H1 (cell line): ENCODE measurements around the gene TOM1L2. TPM values are rescaled to one million over a fixed set of nuclear protein-coding genes. Genes with fewer than 3 reads are reported as not detected.

ENCODE experiments used
- CTCF ChIA-PET: fragments of 300-600 bp; sonication (Branson Sonifier 250); formaldehyde crosslinking; loops from one replicate; lab custom pipeline; 2021; ENCODE audit not compliant: partially characterized antibody; lab: Charles Lee
- POLR2A ChIA-PET: fragments of 300-600 bp; sonication (Branson Sonifier 250); formaldehyde crosslinking; loops from one replicate; lab custom pipeline; 2021; ENCODE audit warnings: inconsistent platforms; ENCODE audit not compliant: partially characterized antibody; lab: Charles Lee
- DNase-seq, 2 experiments: peaks; one replicate each; pipeline versions ENCODE4 v3.0.0 to v3.0.0-alpha.2; 2010 to 2022; ENCODE audit warnings: low spot score in 2 of 2, low read depth in 1 of 2, mixed read lengths in 1 of 2
- FAIRE-seq: peaks from 2 replicates; lab custom pipeline; 2011; peaks lifted over from hg19 to GRCh38; lab: Jason Lieb, UNC
- H2AFZ ChIP-seq: 2 replicates; pipeline ENCODE4 v1.8.1; 2012; ENCODE audit warnings: low read length, inconsistent platforms
- H2AK5ac ChIP-seq: 2 replicates; pipeline ENCODE4 v1.6.1; 2013; ENCODE audit warnings: low read depth, low read length
- H2BK120ac ChIP-seq: replicated peaks from 2 replicates; pipeline ENCODE3; 2013; ENCODE audit warnings: low read depth, low read length, inconsistent platforms
- H2BK12ac ChIP-seq: 2 replicates; pipeline ENCODE4 v1.6.1; 2013; ENCODE audit warnings: low read depth, low read length
- H2BK15ac ChIP-seq: 2 replicates; pipeline ENCODE4 v1.6.1; 2013; ENCODE audit warnings: low read length
- H2BK20ac ChIP-seq: 2 replicates; pipeline ENCODE4 v1.6.1; 2013; ENCODE audit warnings: low read length
- H2BK5ac ChIP-seq: 2 replicates; pipeline ENCODE4 v1.6.1; 2013; ENCODE audit warnings: low read depth, low read length
- H3K14ac ChIP-seq: 2 replicates; pipeline ENCODE4 v1.6.1; 2013; ENCODE audit warnings: inconsistent platforms; ENCODE audit not compliant: insufficient read length
- H3K18ac ChIP-seq: 2 replicates; pipeline ENCODE4 v1.6.1; 2013; ENCODE audit warnings: low read length; ENCODE audit errors: extremely low read depth
- H3K23ac ChIP-seq: 2 replicates; pipeline ENCODE4 v1.6.1; 2013; ENCODE audit warnings: inconsistent platforms; ENCODE audit not compliant: insufficient read length
- H3K23me2 ChIP-seq: 2 replicates; pipeline ENCODE4 v1.6.1; 2013; ENCODE audit warnings: low read depth, low read length
- H3K27ac ChIP-seq: 2 replicates; pipeline ENCODE4 v1.6.1; 2011; ENCODE audit warnings: low read depth, low read length, inconsistent platforms
- H3K27me3 ChIP-seq, 4 experiments: replicated peaks in 1 of 4; 1 replicate in 1 of 4; 2 replicates in 3 of 4; pipeline versions ENCODE4 v1.6.1 to v1.8.1; 2011 to 2013; ENCODE audit warnings: low read length in 3 of 4, mild to moderate bottlenecking in 3 of 4, inconsistent platforms in 2 of 4, mixed read lengths in 2 of 4, moderate library complexity in 1 of 4; ENCODE audit not compliant: control insufficient read depth in 3 of 4, insufficient read depth in 3 of 4; ENCODE audit errors: extremely low read depth in 1 of 4
- H3K36me3 ChIP-seq, 4 experiments: 2 replicates each; pipeline versions ENCODE4 v1.6.1 to v1.8.1; 2011 to 2013; ENCODE audit warnings: mild to moderate bottlenecking in 4 of 4, low read length in 3 of 4, moderate library complexity in 2 of 4, control low read depth in 1 of 4, inconsistent platforms in 1 of 4; ENCODE audit not compliant: insufficient read depth in 4 of 4, control insufficient read depth in 2 of 4
- H3K4ac ChIP-seq: replicated peaks from 2 replicates; pipeline ENCODE3; 2013; ENCODE audit warnings: low read length, low read depth, mixed read lengths, inconsistent platforms; ENCODE audit not compliant: insufficient read length
- H3K4me1 ChIP-seq, 4 experiments: replicated peaks in 1 of 4; 1 replicate in 1 of 4; 2 replicates in 3 of 4; pipeline versions ENCODE4 v1.6.1 to v1.8.1; 2011 to 2013; ENCODE audit warnings: low read length in 3 of 4, inconsistent platforms in 2 of 4, mixed read lengths in 1 of 4; ENCODE audit not compliant: insufficient read depth in 4 of 4, control insufficient read depth in 3 of 4
- H3K4me2 ChIP-seq, 2 experiments: 2 replicates each; pipeline versions ENCODE4 v1.6.1 to v1.8.1; 2011 to 2013; ENCODE audit warnings: low read depth in 2 of 2, low read length in 2 of 2, control low read depth in 1 of 2, inconsistent platforms in 1 of 2, mild to moderate bottlenecking in 1 of 2; ENCODE audit not compliant: insufficient read depth in 1 of 2
- H3K4me3 ChIP-seq, 4 experiments: fragments of 200-600, 300-600 bp in 1 of 4; sonication (generic), shearing (Covaris generic), sonication (Bioruptor Twin) in 1 of 4; 2 replicates each; pipeline versions ENCODE4 v1.5.1 to v1.8.1; 2011 to 2016; ENCODE audit warnings: low read length in 4 of 4, low read depth in 3 of 4, control low read depth in 2 of 4, inconsistent platforms in 2 of 4, mild to moderate bottlenecking in 2 of 4, mixed read lengths in 1 of 4, moderate library complexity in 1 of 4; ENCODE audit not compliant: insufficient read depth in 2 of 4; ENCODE audit errors: extremely low read depth in 1 of 4
- H3K56ac ChIP-seq: replicated peaks from 2 replicates; pipeline ENCODE3; 2013; ENCODE audit warnings: low read depth, mild to moderate bottlenecking, mixed read lengths, low read length, inconsistent platforms; ENCODE audit not compliant: insufficient read length
- H3K79me1 ChIP-seq: 2 replicates; pipeline ENCODE4 v1.6.1; 2013; ENCODE audit warnings: low read depth, low read length, control low read depth
- H3K79me2 ChIP-seq, 2 experiments: 2 replicates each; pipeline versions ENCODE4 v1.6.1 to v1.8.1; 2012 to 2013; ENCODE audit warnings: low read length in 2 of 2, mild to moderate bottlenecking in 2 of 2, inconsistent platforms in 1 of 2; ENCODE audit not compliant: insufficient read depth in 2 of 2, control insufficient read depth in 1 of 2
- H3K9ac ChIP-seq, 4 experiments: replicated peaks in 1 of 4; 1 replicate in 1 of 4; 2 replicates in 3 of 4; pipeline versions ENCODE4 v1.6.1 to v1.8.1; 2011 to 2013; ENCODE audit warnings: low read depth in 3 of 4, low read length in 3 of 4, control low read depth in 2 of 4, mild to moderate bottlenecking in 2 of 4, moderate library complexity in 2 of 4, inconsistent platforms in 1 of 4; ENCODE audit errors: extremely low read depth in 1 of 4
- H3K9me3 ChIP-seq, 2 experiments: 2 replicates each; pipeline versions ENCODE4 v1.6.1 to v1.8.1; 2012 to 2013; ENCODE audit warnings: mild to moderate bottlenecking in 2 of 2, moderate library complexity in 2 of 2, control low read depth in 1 of 2, inconsistent platforms in 1 of 2, low read depth in 1 of 2, low read length in 1 of 2, mixed read lengths in 1 of 2; ENCODE audit not compliant: insufficient read depth in 2 of 2
- H4K20me1 ChIP-seq, 2 experiments: replicated peaks in 1 of 2; 2 replicates each; pipeline versions ENCODE3 to v1.8.1; 2011 to 2013; ENCODE audit warnings: inconsistent platforms in 2 of 2, low read length in 2 of 2, mild to moderate bottlenecking in 1 of 2; ENCODE audit not compliant: insufficient read depth in 2 of 2, control insufficient read depth in 1 of 2
- H4K5ac ChIP-seq: 2 replicates; pipeline ENCODE4 v1.6.1; 2013; ENCODE audit warnings: low read length, low read depth, mixed read lengths, inconsistent platforms; ENCODE audit not compliant: insufficient read length
- H4K8ac ChIP-seq: 2 replicates; pipeline ENCODE4 v1.8.0; 2013; ENCODE audit warnings: mild to moderate bottlenecking, moderate library complexity, low read length, inconsistent platforms; ENCODE audit not compliant: insufficient read depth; ENCODE audit errors: extremely low read depth
- H4K91ac ChIP-seq: replicated peaks from 2 replicates; pipeline ENCODE3; 2013; ENCODE audit warnings: low read length, mixed read lengths, inconsistent platforms; ENCODE audit not compliant: insufficient read length
- HDAC6 ChIP-seq: IDR thresholded peaks from one replicate; pipeline ENCODE4 v1.7.1; 2012; ENCODE audit warnings: low read depth, mild to moderate bottlenecking, inconsistent platforms, low read length, moderate library complexity
- USF2 ChIP-seq: IDR thresholded peaks from 2 replicates; pipeline ENCODE4 v1.6.1; 2011; ENCODE audit warnings: low read length, improper control_type of control experiment
- WGBS, 2 experiments: shearing (Covaris generic) in 1 of 2; methylation state at CpG; one replicate each; pipeline versions ENCODE4 v1.1.6 to v1.1.7; 2013 to 2015; ENCODE audit warnings: low lambda C conversion rate in 2 of 2, mixed read lengths in 2 of 2, inconsistent platforms in 1 of 2, low coverage in 1 of 2, missing lambda C conversion rate in 1 of 2; ENCODE audit not compliant: insufficient replicate concordance in 2 of 2, insufficient coverage in 1 of 2, insufficient read length in 1 of 2; ENCODE audit errors: extremely low coverage in 1 of 2, missing lambda C conversion rate in 1 of 2; 5-methylcytosine and 5-hydroxymethylcytosine counted together
- polyA plus RNA-seq, 7 experiments: library from polyadenylated mRNA; depleted of rRNA in 3 of 7; stranded (reverse) in 5 of 7; unstranded in 2 of 7; fragments of >200 nt in 5 of 7; fragments of 200-250 nt in 2 of 7; gene quantifications; 1 replicate in 5 of 7; 2 replicates in 1 of 7; 4 replicates in 1 of 7; pipeline versions ENCODE4 v1.2.1 to v1.2.3, GENCODE V29; 2011 to 2013; ENCODE audit warnings: missing spikeins in 2 of 7, mixed read lengths in 2 of 7
- total RNA-seq: library from RNA; stranded (reverse); fragmentation: NEBNext Ultra II Directional; extraction: Animal tissue kit (Norgen Biotek cat#: 25700); gene quantifications from 2 replicates; pipeline ENCODE4 v1.2.1, GENCODE V29; 2021

TOM1L2 gene
- total and polyA plus RNA-seq, 2 of the 8 experiments (the other 6 are each of a cell fraction or from before 2014, with no cell fraction given): 2.0 to 3.4 TPM

GRCh38 chr17:17887752-17888304 lies 84.4 kb downstream of the TOM1L2 start:
- Histone ChIP-seq H2AFZ (no peak overlapping the region), H3K9ac (no peak overlapping the region), H2BK15ac (no peak overlapping the region), H3K4ac (no peak overlapping the region), H3K27me3 (no peaks in the 10 kb centered on the region), H3K4me1 (peaks cover 12 to 21% (median 16%) of the 10 kb centered on the region in 4 experiments), H2BK12ac (no peak overlapping the region), H2BK5ac (no peak overlapping the region), H2AK5ac (no peak overlapping the region), H3K79me2 (no peaks in the 10 kb centered on the region), H3K36me3 (no peaks in the 10 kb centered on the region), H4K5ac (no peak overlapping the region), H3K27ac (no peak overlapping the region), H3K4me2 (no peak overlapping the region), H2BK20ac (no peak overlapping the region), H4K91ac (no peak overlapping the region), H4K20me1 (no peaks in the 10 kb centered on the region), H3K79me1 (no peaks in the 10 kb centered on the region), H2BK120ac (no peak overlapping the region), H3K14ac (no peak overlapping the region), H3K4me3 (no peak overlapping the region), H3K23me2 (no peaks in the 10 kb centered on the region), H4K8ac (no peak overlapping the region), H3K18ac (no peak overlapping the region), H3K56ac (no peak overlapping the region), H3K9me3 (no peaks in the 10 kb centered on the region), H3K23ac (no peak overlapping the region)
- TF ChIP-seq USF2: no peak
- TF ChIP-seq HDAC6: no peak
- CTCF ChIA-PET: interaction anchor here (0.7 to 22.5 kb wide), 20 partner anchors 8 to 145 kb away, joined by 3 to 404 read pairs (median 10); no protein-coding TSS in a partner anchor
- POLR2A ChIA-PET: interaction anchor here (0.6 to 2.1 kb wide), 5 partner anchors 11 to 271 kb away, joined by 3 to 9 read pairs (median 3); partner anchors contain the start of gene SREBF1
- FAIRE-seq (no peak), DNase-seq (no peak)
- WGBS, 2 experiments: 89% methylated on average over 4 of the region's 4 CpGs; no CpG with 5 or more reads in 1 of the 2 experiments
